Urinary bladder (tissue), 4 donors: ENCODE data around the gene HOXA2. TPM values are rescaled to one million over a fixed set of nuclear protein-coding genes. Genes with fewer than 3 reads are reported as not detected.

Experiments
- DNase-seq: peaks from one replicate; pipeline ENCODE4 v3.0.0-alpha.2; 2015; ENCODE audit errors: extremely low spot score
- H3K27ac ChIP-seq: one replicate; pipeline ENCODE4 v1.5.1; 2013; ENCODE audit warnings: low read depth, mild to moderate bottlenecking, moderate library complexity
- H3K36me3 ChIP-seq: one replicate; pipeline ENCODE4 v1.6.1; 2013; ENCODE audit warnings: mild to moderate bottlenecking, moderate library complexity; ENCODE audit not compliant: insufficient read depth
- H3K4me1 ChIP-seq: one replicate; pipeline ENCODE4 v1.6.1; 2013; ENCODE audit warnings: mild to moderate bottlenecking, moderate library complexity; ENCODE audit not compliant: insufficient read depth
- H3K4me3 ChIP-seq: one replicate; pipeline ENCODE4 v1.5.1; 2013; ENCODE audit warnings: low read depth, low read length
- WGBS: extraction: QIAGEN DNeasy Blood & Tissue Kit; methylation state at CpG from one replicate; pipeline ENCODE4 v1.1.7; 2013; 5-methylcytosine and 5-hydroxymethylcytosine counted together
- polyA plus RNA-seq: library from polyadenylated mRNA; stranded (reverse); fragments of 200-250 nt; gene quantifications from one replicate; pipeline ENCODE4 v1.2.3, GENCODE V29; 2013
- small RNA-seq: library from RNA; depleted of rRNA; stranded (forward); fragments of <200 nt; gene quantifications from one replicate; pipeline ENCODE3, GENCODE V24; 2014
- total RNA-seq: library from RNA; depleted of rRNA; stranded (reverse); fragments of >200 nt; gene quantifications from one replicate; pipeline ENCODE4 v1.2.3, GENCODE V29; 2014
- donor health status: healthy with polysubstance abuse.
- donor health status: healthy.

HOXA2 gene
- total and polyA plus RNA-seq, 2 donors: 1.3 to 1.4 TPM

GRCh38 chr7:27062946-27063345 lies 39.5 kb downstream of the HOXA2 start:
- Histone ChIP-seq H3K4me1 (no peaks in the 10 kb centered on the region), H3K27ac (no peak overlapping the region), H3K36me3 (no peaks in the 10 kb centered on the region), H3K4me3 (no peak overlapping the region)
- WGBS: 95% methylated on average over 4 of the region's 4 CpGs
- no peak for DNase-seq

GRCh38 chr7:27053153-27053552 lies 49.3 kb downstream of the HOXA2 start:
- no peak overlapping the region for H3K4me3 ChIP-seq
- H3K36me3 ChIP-seq: no peaks in the 10 kb centered on the region
- 41% methylated on average over 3 of the region's 3 CpGs for WGBS
- H3K27ac ChIP-seq: no peak overlapping the region
- no peak for DNase-seq
- no peaks in the 10 kb centered on the region for H3K4me1 ChIP-seq

- Histone ChIP-seq H3K4me1 (no peaks in the 10 kb centered on the region), H3K4me3 (no peak overlapping the region), H3K27ac (no peak overlapping the region), H3K36me3 (no peaks in the 10 kb centered on the region)
- no peak for DNase-seq
- 90% methylated on average over 4 of the region's 4 CpGs for WGBS
Measured at GRCh38 chr7:27051451-27051850, 51.0 kb downstream of the HOXA2 start.

Small RNAs within 50 kb of the gene (small RNA-seq; reads per million reads assigned to genes)
- gene AC004080.5 (not detected), gene RF01977 (not detected)

Other genes with a start within 250 kb of the HOXA2 start
- 22.0 TPM for gene SKAP2, start 238.1 kb downstream of the HOXA2 start, total RNA-seq
- gene SKAP2, start 238.1 kb downstream of the HOXA2 start, polyA plus RNA-seq: 27.2 TPM
- gene HOXA1, start 6.7 kb downstream of the HOXA2 start, total RNA-seq: 2.0 TPM
- gene HOXA1, start 6.7 kb downstream of the HOXA2 start, polyA plus RNA-seq: 1.6 TPM
- 1.0 TPM for gene HOXA4, start 28.1 kb upstream of the HOXA2 start, total RNA-seq
- gene HOXA4, start 28.1 kb upstream of the HOXA2 start, polyA plus RNA-seq: 6.0 TPM
- 12.5 TPM for gene HOXA5, start 41.0 kb upstream of the HOXA2 start, total RNA-seq
- gene HOXA5, start 41.0 kb upstream of the HOXA2 start, polyA plus RNA-seq: 9.9 TPM
- 8.4 TPM for gene HOXA6, start 45.1 kb upstream of the HOXA2 start, total RNA-seq
- gene HOXA6, start 45.1 kb upstream of the HOXA2 start, polyA plus RNA-seq: 4.4 TPM
- gene HOXA3, start 49.9 kb upstream of the HOXA2 start, total RNA-seq: 9.0 TPM
- 11.4 TPM for gene HOXA3, start 49.9 kb upstream of the HOXA2 start, polyA plus RNA-seq
- 3.7 TPM for gene HOXA7, start 54.0 kb upstream of the HOXA2 start, total RNA-seq
- gene HOXA7, start 54.0 kb upstream of the HOXA2 start, polyA plus RNA-seq: 14.2 TPM
- gene HOXA9, start 62.9 kb upstream of the HOXA2 start, total RNA-seq: 19.8 TPM
- 20.5 TPM for gene HOXA9, start 62.9 kb upstream of the HOXA2 start, polyA plus RNA-seq
- 23.2 TPM for gene HOXA10, start 71.6 kb upstream of the HOXA2 start, total RNA-seq
- 44.9 TPM for gene HOXA10, start 71.6 kb upstream of the HOXA2 start, polyA plus RNA-seq
- gene HOXA11, start 82.5 kb upstream of the HOXA2 start, total RNA-seq: 9.3 TPM
- 39.1 TPM for gene HOXA11, start 82.5 kb upstream of the HOXA2 start, polyA plus RNA-seq
- 43.2 TPM for gene HOXA13, start 97.4 kb upstream of the HOXA2 start, total RNA-seq
- 24.4 TPM for gene HOXA13, start 97.4 kb upstream of the HOXA2 start, polyA plus RNA-seq
- gene EVX1, start 140.1 kb upstream of the HOXA2 start, total RNA-seq: 1.1 TPM
- gene EVX1, start 140.1 kb upstream of the HOXA2 start, polyA plus RNA-seq: 2.0 TPM